NOMO-1 (cell line): ENCODE data around the gene ZNF565.
A peak's percentile ranks its signal among the peaks of the same experiment; 100 is the strongest.
"Not testable (repeated sequence)": the region's sequence is repeated elsewhere in the genome, so short reads cannot be mapped to it uniquely, and the experiment has no call there.

ENCODE experiments used
- DNase-seq, 2 experiments: peaks; one replicate each; lab custom pipeline; 2025; ENCODE audit not compliant: unreplicated experiment in 2 of 2; lab: John Stamatoyannopoulos, UW

The ZNF565 gene

DNA sequence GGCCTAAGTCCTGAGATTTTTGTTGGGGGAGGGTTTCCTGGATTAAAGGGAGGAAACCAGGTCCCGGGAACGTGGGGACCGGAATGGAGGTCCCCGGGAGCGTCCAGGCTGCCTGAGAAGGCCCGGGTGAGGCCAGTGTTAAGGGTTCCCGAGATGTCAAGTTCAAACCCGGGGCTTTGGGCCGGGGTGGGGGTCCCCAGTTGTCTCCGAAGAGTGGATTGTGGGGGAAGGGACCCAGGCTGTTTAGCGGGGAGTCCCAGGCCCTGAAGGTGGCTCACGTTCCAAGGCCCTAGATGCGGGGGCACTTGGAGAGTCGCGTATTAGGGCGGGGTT lies 62.5 kb downstream of the ZNF565 start:
- DNase-seq = no peak

GRCh38 chr19:36151144-36152018 lies 63.1 kb downstream of the ZNF565 start:
- no peak for DNase-seq

- no peak for DNase-seq
Observed at GRCh38 chr19:36150586-36150985, 63.9 kb downstream of the ZNF565 start.

DNA sequence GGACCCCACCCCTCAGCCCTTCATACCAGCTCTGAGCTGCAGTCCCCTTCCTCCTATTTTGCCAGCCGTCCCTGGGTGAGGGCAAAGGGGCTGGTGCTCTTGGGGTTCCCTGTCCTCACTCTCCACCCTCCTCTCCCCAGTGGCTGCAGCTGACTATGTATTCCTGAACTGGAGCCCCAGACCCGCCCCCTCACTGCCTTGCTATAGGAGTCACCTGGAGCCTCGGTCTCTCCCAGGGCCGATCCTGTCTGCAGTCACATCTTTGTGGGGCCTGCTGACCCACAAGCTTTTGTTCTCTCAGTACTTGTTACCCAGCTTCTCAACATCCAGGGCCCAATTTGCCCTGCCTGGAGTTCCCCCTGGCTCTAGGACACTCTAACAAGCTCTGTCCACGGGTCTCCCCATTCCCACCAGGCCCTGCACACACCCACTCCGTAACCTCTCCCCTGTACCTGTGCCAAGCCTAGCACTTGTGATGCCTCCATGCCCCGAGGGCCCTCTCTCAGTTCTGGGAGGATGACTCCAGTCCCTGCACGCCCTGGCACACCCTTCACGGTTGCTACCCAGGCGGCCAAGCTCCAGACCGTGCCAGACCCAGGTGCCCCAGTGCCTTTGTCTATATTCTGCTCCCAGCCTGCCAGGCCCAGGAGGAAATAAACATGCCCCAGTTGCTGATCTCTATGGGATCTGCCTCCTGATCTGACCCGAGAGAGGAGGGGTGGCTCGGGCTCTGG lies 64.6 kb downstream of the ZNF565 start:
- DNase-seq = no peak

- DNase-seq = no peak
Observed at GRCh38 chr19:36144624-36145023, 69.8 kb downstream of the ZNF565 start.

DNA sequence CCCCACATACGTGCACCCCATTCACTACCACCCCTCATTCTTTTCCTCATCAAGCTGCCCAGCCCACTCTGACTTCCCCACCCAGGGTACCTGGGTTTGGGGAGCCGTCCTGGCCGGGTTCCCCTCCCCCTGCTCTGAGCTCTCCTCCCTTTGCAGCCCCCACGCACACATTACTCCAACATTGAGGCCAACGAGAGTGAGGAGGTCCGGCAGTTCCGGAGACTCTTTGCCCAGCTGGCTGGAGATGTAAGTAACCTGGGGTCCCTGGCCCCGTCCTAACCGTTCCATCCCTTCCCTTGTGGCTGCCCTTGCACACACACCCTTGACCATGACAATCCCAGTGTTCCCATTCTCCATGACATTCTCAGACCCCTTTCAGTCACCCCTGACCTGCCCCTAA lies 72.0 kb downstream of the ZNF565 start:
- no peak for DNase-seq

GRCh38 chr19:36142046-36142445 lies 72.4 kb downstream of the ZNF565 start:
- no peak for DNase-seq

GRCh38 chr19:36141039-36141927 lies 73.2 kb downstream of the ZNF565 start:
- peak; percentile 56 to 58 for DNase-seq

- peak; percentile 42 to 54 for DNase-seq
Observed at GRCh38 chr19:36140304-36141038, 74.0 kb downstream of the ZNF565 start.

GRCh38 chr19:36139473-36140303 lies 74.8 kb downstream of the ZNF565 start, which contains the start of gene CAPNS1:
TSS of gene CAPNS1 (plus strand) at chr19:36140066. CDS start at chr19:36141012, 946 bp downstream.
- peak; percentile 93 to 94 for DNase-seq

GRCh38 chr19:36139120-36139472 lies 75.4 kb downstream of the ZNF565 start:
- no peak for DNase-seq

DNA sequence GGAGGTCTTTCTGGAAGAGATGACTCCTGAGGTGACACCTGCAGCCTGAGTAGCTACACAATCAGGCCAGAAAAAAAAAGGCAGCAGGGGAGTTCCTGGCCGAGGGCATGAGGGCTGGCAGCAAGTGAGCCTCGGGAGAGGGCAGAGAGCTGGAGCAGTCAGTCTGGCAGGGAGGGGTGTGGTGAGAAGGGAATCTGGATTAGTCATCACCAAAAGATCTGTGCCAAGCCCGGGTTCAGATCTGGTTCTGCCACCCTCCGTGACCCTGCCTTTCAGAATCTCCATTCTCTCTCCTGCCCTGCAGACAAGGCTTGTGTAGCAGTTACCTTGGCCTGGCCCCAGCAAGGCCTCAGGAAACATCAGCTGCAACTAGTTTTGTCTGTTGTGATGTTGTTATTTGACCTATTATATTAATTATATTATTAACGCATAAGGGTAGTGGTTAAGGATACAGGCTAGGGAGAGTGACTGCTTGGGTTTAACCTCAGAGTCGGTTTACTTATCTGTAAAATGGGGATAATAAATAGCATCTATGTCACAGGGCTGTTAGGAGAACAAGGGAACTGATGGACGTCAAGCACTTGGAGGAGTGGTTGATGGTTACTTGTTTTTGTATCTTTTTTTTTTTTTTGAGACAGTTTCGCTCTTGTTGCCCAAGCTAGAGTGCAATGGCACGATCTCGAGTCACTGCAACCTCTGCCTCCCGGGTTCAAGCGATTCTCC lies 77.3 kb downstream of the ZNF565 start:
- no peak for DNase-seq

DNA sequence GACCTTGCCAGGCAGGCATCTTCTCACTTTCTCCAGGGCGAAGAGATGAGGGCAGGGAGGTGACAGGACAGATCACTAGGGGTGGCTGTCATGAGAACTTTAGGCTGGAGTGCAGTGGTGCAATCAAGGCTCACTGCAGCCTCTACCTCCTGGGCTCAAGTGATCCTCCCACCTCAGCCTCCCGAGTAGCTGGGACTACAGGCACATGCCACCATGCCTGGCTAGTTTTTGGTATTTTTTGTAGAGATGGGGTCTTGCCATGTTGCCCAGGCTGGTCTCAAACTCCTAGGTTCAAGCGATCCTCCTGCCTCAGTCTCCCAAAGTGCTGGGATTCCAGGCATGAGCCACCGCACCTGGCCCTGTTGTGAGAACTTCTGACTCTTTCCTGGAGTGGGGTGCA lies 79.6 kb downstream of the ZNF565 start:
- DNase-seq = not testable (repeated sequence)
